Measurements from ENCODE around the gene MROH7.

GRCh38 chr1:54606990-54607325, 34.6 kb upstream of the MROH7 start:
- TF ChIP-seq ZFAT (CRISPR knock-in tag; conservative IDR thresholded peaks at IDR 0.05) (no peak), ZNF609 (CRISPR knock-in tag; IDR thresholded peaks at IDR 0.05; ENCODE audit: borderline replicate concordance) (no peak), ATF3 (CRISPR knock-in tag; IDR thresholded peaks at IDR 0.05) (no peak), IRF2 (CRISPR knock-in tag; IDR thresholded peaks at IDR 0.05) (no peak), ZFP36 (IDR thresholded peaks at IDR 0.05; ENCODE audit: borderline replicate concordance, low read depth, low read length, partially characterized antibody) (no peak), ZNF431 (CRISPR knock-in tag; IDR thresholded peaks at IDR 0.05; ENCODE audit: borderline replicate concordance, low read depth) (no peak), ZNF605 (CRISPR knock-in tag; IDR thresholded peaks at IDR 0.05) (no peak), RAD21 (CRISPR knock-in tag; IDR thresholded peaks at IDR 0.05) (no peak), ZNF644 (CRISPR knock-in tag; IDR thresholded peaks at IDR 0.05; ENCODE audit: low read depth) (no peak), KDM1A (CRISPR knock-in tag; IDR thresholded peaks at IDR 0.05) (no peak)
- TF ChIP-seq, protein P1, sequence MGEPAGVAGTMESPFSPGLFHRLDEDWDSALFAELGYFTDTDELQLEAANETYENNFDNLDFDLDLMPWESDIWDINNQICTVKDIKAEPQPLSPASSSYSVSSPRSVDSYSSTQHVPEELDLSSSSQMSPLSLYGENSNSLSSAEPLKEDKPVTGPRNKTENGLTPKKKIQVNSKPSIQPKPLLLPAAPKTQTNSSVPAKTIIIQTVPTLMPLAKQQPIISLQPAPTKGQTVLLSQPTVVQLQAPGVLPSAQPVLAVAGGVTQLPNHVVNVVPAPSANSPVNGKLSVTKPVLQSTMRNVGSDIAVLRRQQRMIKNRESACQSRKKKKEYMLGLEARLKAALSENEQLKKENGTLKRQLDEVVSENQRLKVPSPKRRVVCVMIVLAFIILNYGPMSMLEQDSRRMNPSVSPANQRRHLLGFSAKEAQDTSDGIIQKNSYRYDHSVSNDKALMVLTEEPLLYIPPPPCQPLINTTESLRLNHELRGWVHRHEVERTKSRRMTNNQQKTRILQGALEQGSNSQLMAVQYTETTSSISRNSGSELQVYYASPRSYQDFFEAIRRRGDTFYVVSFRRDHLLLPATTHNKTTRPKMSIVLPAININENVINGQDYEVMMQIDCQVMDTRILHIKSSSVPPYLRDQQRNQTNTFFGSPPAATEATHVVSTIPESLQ (CRISPR knock-in tag; conservative IDR thresholded peaks at IDR 0.05) = no peak
- TF ChIP-seq, protein P2, sequence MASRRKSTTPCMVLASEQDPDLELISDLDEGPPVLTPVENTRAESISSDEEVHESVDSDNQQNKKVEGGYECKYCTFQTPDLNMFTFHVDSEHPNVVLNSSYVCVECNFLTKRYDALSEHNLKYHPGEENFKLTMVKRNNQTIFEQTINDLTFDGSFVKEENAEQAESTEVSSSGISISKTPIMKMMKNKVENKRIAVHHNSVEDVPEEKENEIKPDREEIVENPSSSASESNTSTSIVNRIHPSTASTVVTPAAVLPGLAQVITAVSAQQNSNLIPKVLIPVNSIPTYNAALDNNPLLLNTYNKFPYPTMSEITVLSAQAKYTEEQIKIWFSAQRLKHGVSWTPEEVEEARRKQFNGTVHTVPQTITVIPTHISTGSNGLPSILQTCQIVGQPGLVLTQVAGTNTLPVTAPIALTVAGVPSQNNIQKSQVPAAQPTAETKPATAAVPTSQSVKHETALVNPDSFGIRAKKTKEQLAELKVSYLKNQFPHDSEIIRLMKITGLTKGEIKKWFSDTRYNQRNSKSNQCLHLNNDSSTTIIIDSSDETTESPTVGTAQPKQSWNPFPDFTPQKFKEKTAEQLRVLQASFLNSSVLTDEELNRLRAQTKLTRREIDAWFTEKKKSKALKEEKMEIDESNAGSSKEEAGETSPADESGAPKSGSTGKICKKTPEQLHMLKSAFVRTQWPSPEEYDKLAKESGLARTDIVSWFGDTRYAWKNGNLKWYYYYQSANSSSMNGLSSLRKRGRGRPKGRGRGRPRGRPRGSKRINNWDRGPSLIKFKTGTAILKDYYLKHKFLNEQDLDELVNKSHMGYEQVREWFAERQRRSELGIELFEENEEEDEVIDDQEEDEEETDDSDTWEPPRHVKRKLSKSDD (CRISPR knock-in tag; IDR thresholded peaks at IDR 0.05; ENCODE audit: low read depth) = no peak
- TF ChIP-seq, protein P3, sequence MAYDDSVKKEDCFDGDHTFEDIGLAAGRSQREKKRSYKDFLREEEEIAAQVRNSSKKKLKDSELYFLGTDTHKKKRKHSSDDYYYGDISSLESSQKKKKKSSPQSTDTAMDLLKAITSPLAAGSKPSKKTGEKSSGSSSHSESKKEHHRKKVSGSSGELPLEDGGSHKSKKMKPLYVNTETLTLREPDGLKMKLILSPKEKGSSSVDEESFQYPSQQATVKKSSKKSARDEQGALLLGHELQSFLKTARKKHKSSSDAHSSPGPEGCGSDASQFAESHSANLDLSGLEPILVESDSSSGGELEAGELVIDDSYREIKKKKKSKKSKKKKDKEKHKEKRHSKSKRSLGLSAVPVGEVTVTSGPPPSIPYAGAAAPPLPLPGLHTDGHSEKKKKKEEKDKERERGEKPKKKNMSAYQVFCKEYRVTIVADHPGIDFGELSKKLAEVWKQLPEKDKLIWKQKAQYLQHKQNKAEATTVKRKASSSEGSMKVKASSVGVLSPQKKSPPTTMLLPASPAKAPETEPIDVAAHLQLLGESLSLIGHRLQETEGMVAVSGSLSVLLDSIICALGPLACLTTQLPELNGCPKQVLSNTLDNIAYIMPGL (CRISPR knock-in tag; IDR thresholded peaks at IDR 0.05; ENCODE audit: borderline replicate concordance in 1 of 2, low read depth in 1 of 2) = no peak
- TF ChIP-seq, protein P4, sequence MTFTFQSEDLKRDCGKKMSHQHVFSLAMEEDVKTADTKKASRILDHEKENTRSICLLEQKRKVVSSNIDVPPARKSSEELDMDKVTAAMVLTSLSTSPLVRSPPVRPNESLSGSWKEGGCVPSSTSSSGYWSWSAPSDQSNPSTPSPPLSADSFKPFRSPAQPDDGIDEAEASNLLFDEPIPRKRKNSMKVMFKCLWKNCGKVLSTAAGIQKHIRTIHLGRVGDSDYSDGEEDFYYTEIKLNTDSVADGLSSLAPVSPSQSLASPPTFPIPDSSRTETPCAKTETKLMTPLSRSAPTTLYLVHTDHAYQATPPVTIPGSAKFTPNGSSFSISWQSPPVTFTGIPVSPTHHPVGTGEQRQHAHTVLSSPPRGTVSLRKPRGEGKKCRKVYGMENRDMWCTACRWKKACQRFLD (CRISPR knock-in tag; IDR thresholded peaks at IDR 0.05; ENCODE audit: borderline replicate concordance) = no peak

All from HepG2 (cell line).